Measurements from ENCODE around the gene RGL1.

DNA sequence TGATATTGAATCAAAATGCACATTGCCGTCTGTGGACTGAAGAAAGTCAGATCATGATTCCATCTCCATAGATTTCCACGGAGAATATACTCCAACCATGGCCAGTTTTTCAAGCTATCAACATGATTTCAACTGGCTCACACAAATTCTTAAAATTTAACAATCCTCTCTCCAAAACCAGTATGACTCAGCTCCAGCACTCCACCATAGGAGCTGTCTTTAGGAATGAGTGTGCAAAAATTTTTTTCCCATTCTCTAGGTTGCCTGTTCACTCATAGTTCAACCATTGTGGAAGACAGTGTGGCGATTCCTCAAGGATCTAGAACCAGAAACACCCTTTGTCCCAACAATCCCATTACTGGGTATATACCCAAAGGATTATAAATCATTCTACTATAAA lies 40.8 kb downstream of the RGL1 start:
- no peak for TF ChIP-seq CTCF (IDR thresholded peaks at IDR 0.05)
- no peak for TF ChIP-seq POLR2A (IDR thresholded peaks at IDR 0.05)
